Raji (cell line): Measurements from ENCODE around the gene DPPA5.

Experiments used
- POLR2A ChIP-seq: IDR thresholded peaks from 2 replicates; pipeline ENCODE4 v1.6.1; 2011; ENCODE audit warnings: low read depth, low read length, control low read depth; ENCODE audit not compliant: insufficient read depth

DPPA5 gene

GRCh38 chr6:73353636-73354593, at the start of gene DPPA5:
Gene DPPA5, minus strand, starts transcription at chr6:73354276. Its CDS starts 51 bp downstream, at chr6:73354225.
- no peak for TF ChIP-seq POLR2A

DNA sequence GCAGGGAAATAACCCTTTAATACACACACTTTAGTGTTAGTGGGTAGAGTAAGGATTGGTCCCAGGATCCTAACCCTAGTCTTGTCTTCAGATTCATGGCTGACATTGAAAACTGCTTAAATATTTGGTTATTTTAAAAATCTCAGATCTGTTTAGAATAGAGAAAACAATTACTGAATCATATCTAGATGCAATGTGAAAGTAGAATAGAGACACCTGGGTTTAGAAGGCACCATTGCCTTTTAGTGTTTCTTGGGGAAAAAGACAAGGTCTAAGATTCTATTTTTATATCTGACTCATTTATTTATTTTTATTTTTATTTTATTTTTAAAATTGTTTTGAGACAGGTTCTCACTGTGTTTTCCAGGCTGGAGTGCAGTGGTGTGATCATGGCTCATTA, 46.6 kb upstream of the DPPA5 start:
- no peak for TF ChIP-seq POLR2A

GRCh38 chr6:73395875-73396274, 41.8 kb upstream of the DPPA5 start:
- TF ChIP-seq POLR2A = no peak

DNA sequence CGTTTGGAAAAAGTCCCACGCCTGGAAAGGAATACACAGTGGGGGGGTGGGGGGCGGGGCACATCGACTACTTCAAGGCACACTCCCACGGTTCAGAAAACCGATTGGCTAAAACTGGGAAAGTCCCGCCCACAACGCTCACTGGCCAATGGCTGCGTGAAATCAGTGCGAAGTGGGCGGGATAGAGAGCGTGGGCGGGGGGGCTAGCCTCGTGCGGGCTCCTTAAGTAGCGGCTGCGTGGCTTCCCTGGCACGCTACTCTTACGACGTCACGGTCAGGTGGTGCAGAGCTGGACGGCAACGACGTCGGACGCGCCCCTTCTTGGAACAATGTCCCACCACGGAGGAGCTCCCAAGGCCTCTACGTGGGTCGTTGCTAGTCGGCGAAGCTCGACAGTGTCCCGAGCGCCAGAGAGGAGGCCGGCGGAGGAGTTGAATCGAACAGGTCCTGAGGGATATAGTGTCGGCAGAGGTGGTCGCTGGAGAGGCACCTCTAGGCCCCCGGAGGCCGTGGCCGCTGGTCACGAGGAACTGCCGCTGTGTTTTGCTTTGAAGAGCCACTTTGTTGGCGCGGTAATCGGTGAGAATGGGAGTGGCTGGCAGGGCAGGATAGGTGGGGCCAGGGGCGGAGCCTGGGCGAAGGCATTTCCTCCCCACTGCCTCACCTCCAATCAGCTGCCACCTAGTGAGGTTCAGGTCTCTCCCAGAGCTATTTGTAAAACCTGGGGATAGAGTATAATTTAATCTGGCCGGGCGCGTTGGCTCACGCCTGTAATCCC, 40.7 kb upstream of the DPPA5 start, which contains the start of gene DDX43:
DDX43 (plus strand) TSS at position 252 of the 778 bp plus-strand sequence; CDS start at position 330, 78 bp downstream.
- TF ChIP-seq POLR2A = no peak

DNA sequence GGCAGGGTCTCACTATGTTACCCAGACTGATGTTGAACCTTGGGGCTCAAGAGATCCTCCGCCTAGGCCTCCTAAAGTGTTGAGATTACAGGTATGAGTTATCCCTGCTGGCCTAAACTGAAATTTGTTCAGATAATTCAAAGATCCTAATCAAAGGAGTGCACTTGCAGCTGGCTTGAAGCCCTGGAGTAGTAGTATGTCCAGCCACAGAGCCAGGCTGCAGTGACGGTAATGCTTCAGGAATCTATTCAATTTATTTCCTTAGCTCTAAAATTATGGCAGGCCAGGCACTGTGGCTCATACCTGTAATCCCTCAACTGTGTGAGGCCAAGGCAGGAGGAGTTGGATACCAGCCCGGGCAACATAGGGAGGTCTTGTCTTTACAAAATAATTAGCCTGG, 39.2 kb upstream of the DPPA5 start:
- no peak for TF ChIP-seq POLR2A

DNA sequence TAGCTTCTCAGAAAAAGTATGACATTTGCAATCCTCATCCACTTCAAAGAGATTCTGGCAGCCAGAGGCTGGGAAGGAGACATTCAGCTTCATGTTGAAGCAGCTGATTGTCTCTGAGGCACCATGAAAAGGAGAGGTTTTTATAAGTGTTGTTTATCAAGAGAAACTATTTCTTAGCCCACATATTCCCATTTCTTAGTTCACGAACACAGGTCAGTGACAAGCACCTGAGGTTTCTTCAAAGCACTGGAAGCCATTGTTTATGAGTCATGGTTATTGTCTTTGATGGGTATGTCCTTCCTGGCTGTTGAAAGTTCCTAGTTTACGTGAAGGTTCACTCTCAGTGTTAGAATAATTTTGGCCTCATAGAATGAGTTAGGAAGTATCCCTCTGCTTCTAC, 37.6 kb upstream of the DPPA5 start:
- no peak for TF ChIP-seq POLR2A

DNA sequence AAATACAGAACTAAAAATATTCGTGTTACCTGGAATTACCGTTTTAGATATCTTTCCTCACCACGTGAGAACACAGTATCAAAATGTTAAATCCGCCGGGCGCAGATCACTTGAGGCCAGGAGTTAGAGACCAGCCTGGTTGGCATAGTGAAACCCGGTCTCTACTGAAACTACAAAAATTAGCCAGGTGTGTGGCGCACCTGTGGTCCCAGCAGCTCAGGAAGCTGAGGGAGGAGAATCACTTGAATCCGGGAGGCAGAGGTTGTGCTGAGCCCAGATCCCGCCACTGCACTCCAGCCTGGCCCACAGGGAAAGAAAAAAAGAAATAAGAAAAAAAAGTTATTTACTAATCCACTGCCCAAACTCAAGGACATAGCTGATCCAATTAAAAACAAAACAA, 35.8 kb upstream of the DPPA5 start:
- no peak for TF ChIP-seq POLR2A

DNA sequence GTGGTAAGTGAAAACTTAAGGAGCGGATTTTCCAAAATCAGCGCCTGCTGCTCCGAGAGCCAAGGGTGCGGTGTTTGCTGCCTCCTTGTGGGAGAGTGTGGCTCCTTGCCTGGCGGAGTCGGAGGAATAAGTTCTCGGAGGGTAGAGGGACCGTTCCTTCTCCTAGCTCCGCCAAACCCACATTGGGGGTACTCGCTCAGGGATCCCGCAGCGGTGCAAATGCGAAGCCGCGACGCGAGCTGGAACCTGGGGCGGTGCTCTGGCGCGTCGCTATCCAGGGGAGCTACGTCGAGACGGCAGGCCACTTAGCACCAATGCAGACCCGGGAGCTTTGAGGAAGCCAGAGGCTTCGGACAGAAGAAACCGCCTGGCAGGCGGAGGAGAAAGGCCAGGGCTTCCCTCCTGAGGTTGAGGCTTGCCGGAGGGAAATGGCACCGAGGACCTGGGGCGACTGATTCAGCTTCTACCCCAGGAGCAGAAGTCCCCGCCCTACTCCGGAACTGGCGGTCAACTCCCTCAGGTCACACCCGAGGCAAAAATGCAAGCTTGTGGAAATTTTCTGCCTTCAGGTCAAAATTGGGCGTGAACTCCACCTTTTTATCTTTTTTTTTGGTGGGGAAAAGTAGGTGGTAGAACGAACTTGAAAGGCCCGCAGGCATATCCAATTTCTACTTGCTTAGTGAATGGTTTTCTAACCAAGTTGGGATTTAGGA, 34.9 kb upstream of the DPPA5 start:
- no peak for TF ChIP-seq POLR2A

- no peak for TF ChIP-seq POLR2A
Observed at GRCh38 chr6:73388433-73388799, 34.3 kb upstream of the DPPA5 start.

- no peak for TF ChIP-seq POLR2A
Observed at GRCh38 chr6:73382462-73383113, 28.5 kb upstream of the DPPA5 start.

DNA sequence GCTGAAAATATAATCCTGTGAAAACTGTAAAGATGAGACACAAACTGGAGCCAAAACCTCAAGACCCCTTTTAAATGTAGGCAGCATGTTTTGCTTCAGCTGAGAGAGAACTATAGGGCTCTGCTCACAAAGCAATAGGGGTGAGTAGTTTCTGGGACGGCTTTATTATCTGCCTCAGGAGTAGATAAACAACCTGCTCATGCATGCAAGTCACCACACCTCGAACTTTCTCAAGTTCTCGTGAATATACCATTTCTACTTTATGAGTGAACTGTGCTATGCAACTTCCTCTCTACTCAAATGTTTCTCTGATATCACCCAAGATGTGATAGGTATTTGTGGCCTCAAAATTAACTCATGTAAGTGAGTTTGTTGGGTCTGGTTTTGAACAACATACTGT, 23.1 kb upstream of the DPPA5 start:
- no peak for TF ChIP-seq POLR2A

DNA sequence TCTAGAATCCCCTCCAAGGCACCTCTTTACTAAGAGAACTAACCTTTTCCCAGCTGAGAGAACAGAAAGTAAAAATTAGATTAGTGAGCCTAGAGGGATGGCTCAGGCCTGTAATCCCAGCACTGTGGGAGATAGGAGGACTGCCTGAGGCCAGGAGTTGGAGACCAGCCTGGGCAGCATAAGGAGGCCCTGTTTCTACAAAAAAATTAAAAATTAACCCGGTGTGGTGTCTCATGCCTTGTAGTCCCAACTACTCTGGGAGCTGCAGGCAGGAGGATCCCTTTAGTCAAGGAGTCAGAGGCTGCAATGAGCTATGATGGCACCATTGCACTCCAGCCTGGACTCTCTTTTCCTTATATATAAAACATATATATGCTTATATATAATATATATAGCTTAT, 21.1 kb upstream of the DPPA5 start:
- no peak for TF ChIP-seq POLR2A

DNA sequence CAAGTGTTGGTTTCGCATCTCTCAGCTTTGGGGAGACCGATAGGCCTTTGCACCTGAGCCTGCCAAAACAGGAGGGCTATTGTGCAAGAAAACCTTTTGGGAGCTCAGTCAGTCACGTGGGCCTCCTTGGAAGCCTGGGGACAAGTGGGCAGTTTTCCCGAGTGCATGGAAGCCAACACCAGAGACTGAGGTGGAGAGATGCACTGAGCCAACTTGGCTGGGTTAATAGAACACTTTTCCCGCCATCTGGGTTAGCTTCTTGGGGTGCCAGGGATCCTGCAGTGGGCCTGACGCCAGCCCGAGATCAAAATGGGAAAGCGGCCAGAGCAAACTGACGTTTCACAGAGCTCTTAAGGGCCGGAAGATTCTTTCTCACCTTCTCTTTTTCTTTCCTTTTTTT, 18.4 kb upstream of the DPPA5 start:
- TF ChIP-seq POLR2A = no peak

GRCh38 chr6:73371984-73372383, 17.9 kb upstream of the DPPA5 start:
- TF ChIP-seq POLR2A = no peak

GRCh38 chr6:73369563-73369962, 15.5 kb upstream of the DPPA5 start, which contains the start of gene OOEP:
Gene OOEP, minus strand, starts transcription at chr6:73369897. Its CDS starts 105 bp downstream, at chr6:73369792.
- no peak for TF ChIP-seq POLR2A
